ENCODE results near the gene ETV6. TPM values are rescaled to one million over a fixed set of nuclear protein-coding genes. Genes with fewer than 3 reads are reported as not detected.

ETV6 gene
- total and polyA plus RNA-seq, 3 donors from 2014 or later, result 7.8 to 20.9 (median 16.3) TPM

- Histone ChIP-seq H3K36me3 (ENCODE audit: low read depth, missing control alignments) (no peaks in the 10 kb centered on the region), H3K27me3 (no peaks in the 10 kb centered on the region), H3K4me1 (no peaks in the 10 kb centered on the region), H3K9me3 (no peaks in the 10 kb centered on the region), H3K4me3 (no peak overlapping the region), H3K27ac (no peak overlapping the region)
- TF ChIP-seq CTCF (IDR thresholded peaks at IDR 0.05) (no peak), POLR2A (IDR thresholded peaks at IDR 0.05) (no peak)
- no peak for DNase-seq
- 82 to 93% methylated on average over 9 of the region's 9 CpGs for WGBS, 2 donors
- intact Hi-C loops (cut with DNase I; ENCODE audit: low total_unique reads), result no loop called here
Observed at GRCh38 chr12:11901701-11902524, 252.4 kb downstream of the ETV6 start.

- TF ChIP-seq CTCF (IDR thresholded peaks at IDR 0.05) (no peak), POLR2A (IDR thresholded peaks at IDR 0.05) (no peak)
- H3K9me3 ChIP-seq, result no peaks in the 10 kb centered on the region
- no peak overlapping the region for H3K4me3 ChIP-seq
- H3K4me1 ChIP-seq, result no peaks in the 10 kb centered on the region
- H3K36me3 ChIP-seq (ENCODE audit: low read depth, missing control alignments), result no peaks in the 10 kb centered on the region
- H3K27me3 ChIP-seq, result no peaks in the 10 kb centered on the region
- H3K27ac ChIP-seq, result no peak overlapping the region
- intact Hi-C loops (cut with DNase I; ENCODE audit: low total_unique reads), result no loop called here
- DNase-seq, result no peak
- 91 to 93% methylated on average over 4 of the region's 4 CpGs for WGBS, 2 donors
Observed at GRCh38 chr12:11902525-11902875, 253.0 kb downstream of the ETV6 start.

- H3K36me3 ChIP-seq (ENCODE audit: low read depth, missing control alignments), result no peaks in the 10 kb centered on the region
- intact Hi-C loops (cut with DNase I; ENCODE audit: low total_unique reads), result no loop called here
- H3K27ac ChIP-seq, result no peak overlapping the region
- H3K9me3 ChIP-seq, result no peaks in the 10 kb centered on the region
- H3K4me1 ChIP-seq, result no peaks in the 10 kb centered on the region
- no peak overlapping the region for H3K4me3 ChIP-seq
- H3K27me3 ChIP-seq, result no peaks in the 10 kb centered on the region
- no peak for TF ChIP-seq POLR2A (IDR thresholded peaks at IDR 0.05)
- no peak for TF ChIP-seq CTCF (IDR thresholded peaks at IDR 0.05)
- no peak for DNase-seq
- WGBS, 2 donors, result 83 to 91% methylated on average over 3 of the region's 3 CpGs
Observed at GRCh38 chr12:11904124-11904523, 254.7 kb downstream of the ETV6 start.

- Histone ChIP-seq H3K9me3 (no peaks in the 10 kb centered on the region), H3K4me3 (no peak overlapping the region), H3K36me3 (ENCODE audit: low read depth, missing control alignments) (no peaks in the 10 kb centered on the region), H3K4me1 (no peaks in the 10 kb centered on the region), H3K27ac (no peak overlapping the region), H3K27me3 (no peaks in the 10 kb centered on the region)
- TF ChIP-seq CTCF (IDR thresholded peaks at IDR 0.05), result no peak
- no peak for TF ChIP-seq POLR2A (IDR thresholded peaks at IDR 0.05)
- intact Hi-C loops (cut with DNase I; ENCODE audit: low total_unique reads), result no loop called here
- DNase-seq, result no peak
Observed at GRCh38 chr12:11905534-11905933, 256.1 kb downstream of the ETV6 start.

Measured in testis (tissue), 3 donors.